BLaER1 treated with 17β-estradiol and CSF1 and Interleukin-3, amounts not matched to agents 10 nM and 100 nM (cell line): ENCODE results near the gene BET1L.
"Not testable (repeated sequence)": the region's sequence is repeated elsewhere in the genome, so short reads cannot be mapped to it uniquely, and the experiment has no call there.

Source experiments
- H3K27ac ChIP-seq, 11 experiments: shearing (Covaris generic); formaldehyde crosslinking; 2 replicates each; pipeline ENCODE4 v1.8.1; 2022
- H3K27me3 ChIP-seq, 11 experiments: shearing (Covaris generic); formaldehyde crosslinking; 2 replicates each; pipeline ENCODE4 v1.8.1; 2022
- H3K36me3 ChIP-seq, 11 experiments: shearing (Covaris generic); formaldehyde crosslinking; 2 replicates each; pipeline ENCODE4 v1.8.1; 2022
- H3K4me1 ChIP-seq, 10 experiments: shearing (Covaris generic); formaldehyde crosslinking; 2 replicates each; pipeline ENCODE4 v1.8.1; 2022
- H3K4me2 ChIP-seq, 11 experiments: shearing (Covaris generic); formaldehyde crosslinking; 2 replicates each; pipeline ENCODE4 v1.8.1; 2022
- H3K4me3 ChIP-seq, 10 experiments: shearing (Covaris generic); formaldehyde crosslinking; 2 replicates each; pipeline ENCODE4 v1.8.1; 2022
- H3K9ac ChIP-seq, 11 experiments: shearing (Covaris generic); formaldehyde crosslinking; 2 replicates each; pipeline ENCODE4 v1.8.1; 2022
- H3K9me3 ChIP-seq, 11 experiments: shearing (Covaris generic); formaldehyde crosslinking; replicated peaks in 1 of 11; 2 replicates each; pipeline ENCODE4 v1.8.1; 2022
- H4K20me1 ChIP-seq, 11 experiments: shearing (Covaris generic); formaldehyde crosslinking; 2 replicates each; pipeline ENCODE4 v1.8.1; 2022
- Cebpa-rat ChIP-seq, 11 experiments: shearing (Covaris generic); IDR thresholded peaks; 2 replicates each; pipeline ENCODE4 v1.8.1; 2022

The BET1L gene

DNA sequence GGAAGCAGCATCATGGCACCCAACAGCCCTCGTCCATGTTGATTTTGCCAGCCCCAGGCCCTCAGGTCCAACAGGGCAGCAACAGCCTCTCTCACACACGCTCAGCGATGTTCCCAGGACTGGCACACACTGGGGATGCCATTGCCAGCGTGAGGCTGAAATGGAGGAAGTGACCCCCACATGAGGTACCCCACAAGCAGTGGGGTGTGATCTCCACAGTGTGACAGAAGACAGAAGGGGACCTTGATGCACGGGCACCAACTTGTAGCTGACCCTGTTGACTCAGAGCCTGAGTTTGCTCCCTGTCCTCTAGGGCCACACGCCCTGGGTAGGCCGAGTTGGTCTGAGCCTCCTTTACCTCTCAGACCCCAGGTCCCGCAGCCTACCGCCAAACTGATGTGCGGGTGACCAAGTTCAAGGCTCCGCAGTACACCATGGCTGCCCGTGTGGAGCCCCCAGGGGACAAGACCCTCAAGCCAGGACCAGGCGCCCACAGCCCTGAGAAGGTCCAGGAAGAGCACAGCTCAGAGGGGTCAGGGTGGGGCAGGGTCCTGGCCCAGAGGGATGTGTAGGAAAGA, 8.1 kb downstream of the BET1L start:
- TF ChIP-seq Cebpa-rat (IDR thresholded peaks at IDR 0.05): no peak
- Histone ChIP-seq H3K4me1 (peaks cover 5 to 34% (median 27%) of the 10 kb centered on the region in 10 experiments; a peak in 18 of 20 replicates), H3K4me3 (no peak overlapping the region), H3K9ac (no peak overlapping the region), H3K36me3 (peaks cover 12 to 31% (median 21%) of the 10 kb centered on the region in 11 experiments), H4K20me1 (peaks cover 8 to 73% (median 29%) of the 10 kb centered on the region in 11 experiments; a peak in 19 of 22 replicates), H3K4me2 (no peak overlapping the region), H3K27ac (no peak overlapping the region), H3K9me3 (no peaks in the 10 kb centered on the region), H3K27me3 (no peaks in the 10 kb centered on the region)

DNA sequence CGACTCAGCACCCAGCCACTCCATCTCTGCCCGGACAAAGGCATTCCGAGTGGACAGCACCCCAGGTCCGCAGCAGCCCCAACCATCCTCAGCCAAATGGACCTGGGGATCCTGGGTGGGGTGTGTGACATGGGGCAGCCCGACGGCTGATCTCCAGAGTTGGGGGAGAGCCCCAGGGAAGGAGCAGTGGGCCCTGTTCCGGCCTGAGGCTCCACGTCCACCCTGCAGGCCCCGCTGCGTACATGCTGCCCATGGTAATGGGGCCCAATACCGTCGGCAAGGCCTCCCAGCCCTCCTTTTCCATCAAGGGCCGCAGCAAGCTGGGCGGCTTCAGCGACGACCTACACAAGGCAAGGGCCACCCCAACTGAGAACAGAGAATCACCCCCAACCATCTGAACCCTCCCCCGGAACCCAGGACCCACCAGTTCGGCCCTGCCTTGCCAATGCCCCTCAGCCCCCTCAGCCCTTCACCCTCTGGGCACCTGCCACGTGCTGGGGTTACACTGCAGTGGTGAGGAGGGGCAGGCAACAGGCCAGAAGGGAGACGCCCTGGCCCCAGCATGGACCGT, 8.9 kb downstream of the BET1L start:
- no peak overlapping the region for H3K9ac ChIP-seq
- H4K20me1 ChIP-seq: peaks cover 8 to 65% (median 21%) of the 10 kb centered on the region in 11 experiments; a peak in 18 of 22 replicates
- no peak overlapping the region for H3K4me2 ChIP-seq
- peaks cover 4 to 24% (median 13%) of the 10 kb centered on the region in 11 experiments; a peak in 18 of 22 replicates for H3K36me3 ChIP-seq
- TF ChIP-seq Cebpa-rat (IDR thresholded peaks at IDR 0.05): no peak
- H3K4me3 ChIP-seq: no peak overlapping the region
- no peaks in the 10 kb centered on the region; a peak in 1 of 22 replicates for H3K27me3 ChIP-seq
- no peak overlapping the region for H3K27ac ChIP-seq
- H3K4me1 ChIP-seq: peaks cover 5 to 26% (median 22%) of the 10 kb centered on the region in 10 experiments; a peak in 17 of 20 replicates
- no peaks in the 10 kb centered on the region for H3K9me3 ChIP-seq

DNA sequence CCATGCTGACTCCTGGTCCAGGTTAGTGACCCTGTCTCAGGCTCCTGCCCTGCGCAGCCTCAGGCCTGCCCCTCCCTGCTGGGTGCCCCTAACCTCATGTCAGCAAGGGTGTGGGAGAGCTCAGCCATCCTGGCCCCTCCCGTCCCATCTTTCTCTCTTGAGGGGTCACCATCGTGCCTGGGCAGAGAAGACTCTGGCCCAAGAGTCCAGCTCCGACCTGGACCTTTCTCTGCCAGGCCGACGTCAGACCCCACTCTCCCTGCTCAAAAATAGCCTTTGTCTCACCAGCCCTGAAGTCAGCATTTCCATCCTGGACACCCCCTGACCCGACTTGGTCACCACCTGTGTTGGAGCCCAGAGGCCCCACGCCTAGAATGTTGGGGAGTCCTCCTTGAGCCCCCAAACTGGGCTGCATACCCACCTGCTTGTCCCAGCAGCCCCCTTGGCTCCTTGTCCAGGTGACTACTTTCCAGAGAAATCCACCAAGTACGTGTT, 9.4 kb downstream of the BET1L start:
- Histone ChIP-seq H3K4me2 (no peak overlapping the region), H3K27ac (no peak overlapping the region), H3K9me3 (no peaks in the 10 kb centered on the region), H3K36me3 (peaks cover 0 to 18% (median 10%) of the 10 kb centered on the region in 11 experiments; a peak in 13 of 22 replicates), H3K4me1 (peaks cover 5 to 21% (median 17%) of the 10 kb centered on the region in 10 experiments; a peak in 17 of 20 replicates), H3K9ac (no peak overlapping the region), H4K20me1 (peaks cover 3 to 60% (median 16%) of the 10 kb centered on the region in 11 experiments; a peak in 15 of 22 replicates), H3K4me3 (no peak overlapping the region), H3K27me3 (no peaks in the 10 kb centered on the region; a peak in 1 of 22 replicates)
- no peak for TF ChIP-seq Cebpa-rat (IDR thresholded peaks at IDR 0.05)

DNA sequence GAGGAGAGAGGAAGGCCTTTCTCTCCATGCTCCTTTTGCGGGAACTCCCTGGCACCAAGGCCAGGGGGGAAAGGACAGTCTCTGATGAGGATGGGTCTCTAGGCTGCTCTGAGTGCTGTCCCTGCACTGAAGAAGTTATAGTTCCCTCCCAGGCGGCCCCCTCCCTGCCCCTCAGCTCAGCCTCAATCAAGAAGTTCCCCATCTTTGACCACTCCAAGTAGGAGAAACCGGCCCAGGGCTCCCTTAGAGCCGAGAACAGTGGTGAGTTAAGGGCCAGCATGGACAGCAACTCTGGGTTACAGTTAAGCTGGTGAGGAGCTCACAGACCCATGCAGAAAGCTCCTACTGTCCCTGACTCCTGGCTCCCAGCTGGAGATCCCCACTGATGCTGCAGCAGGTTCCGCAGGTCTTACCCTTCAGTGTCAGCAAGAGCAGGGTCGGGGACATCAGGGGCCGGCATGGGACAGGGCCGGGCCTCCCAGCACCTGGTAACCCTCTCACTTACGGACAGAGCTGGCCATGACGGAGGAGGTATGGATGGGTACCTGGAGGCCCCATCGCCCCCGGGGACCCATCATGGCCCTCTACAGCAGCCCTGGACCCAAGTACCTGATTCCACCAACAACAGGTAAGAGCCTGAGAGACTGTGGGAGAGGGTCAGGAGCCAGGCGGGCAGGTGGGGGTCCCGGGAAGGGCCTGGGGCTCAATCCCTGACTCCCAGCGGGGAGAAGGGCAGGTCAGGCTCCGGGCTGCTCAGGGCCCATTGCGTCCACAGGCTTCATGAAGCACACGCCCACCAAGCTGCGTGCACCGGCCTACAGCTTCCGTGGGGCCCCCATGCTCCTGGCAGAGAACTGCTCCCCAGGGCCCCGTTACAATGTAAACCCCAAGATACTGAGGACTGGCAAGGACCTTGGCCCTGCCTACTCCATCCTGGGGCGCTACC, 10.1 kb downstream of the BET1L start:
- Histone ChIP-seq H3K36me3 (peaks cover 0 to 14% (median 6%) of the 10 kb centered on the region in 11 experiments; a peak in 10 of 22 replicates), H3K4me1 (peaks cover 7 to 18% (median 13%) of the 10 kb centered on the region in 10 experiments; a peak in 19 of 20 replicates), H3K9ac (no peak overlapping the region), H3K27ac (no peak overlapping the region), H4K20me1 (peaks cover 0 to 53% (median 9%) of the 10 kb centered on the region in 11 experiments; a peak in 10 of 22 replicates), H3K4me3 (no peak overlapping the region), H3K27me3 (no peaks in the 10 kb centered on the region; a peak in 1 of 22 replicates), H3K9me3 (no peaks in the 10 kb centered on the region), H3K4me2 (no peak overlapping the region)
- TF ChIP-seq Cebpa-rat (IDR thresholded peaks at IDR 0.05): no peak

DNA sequence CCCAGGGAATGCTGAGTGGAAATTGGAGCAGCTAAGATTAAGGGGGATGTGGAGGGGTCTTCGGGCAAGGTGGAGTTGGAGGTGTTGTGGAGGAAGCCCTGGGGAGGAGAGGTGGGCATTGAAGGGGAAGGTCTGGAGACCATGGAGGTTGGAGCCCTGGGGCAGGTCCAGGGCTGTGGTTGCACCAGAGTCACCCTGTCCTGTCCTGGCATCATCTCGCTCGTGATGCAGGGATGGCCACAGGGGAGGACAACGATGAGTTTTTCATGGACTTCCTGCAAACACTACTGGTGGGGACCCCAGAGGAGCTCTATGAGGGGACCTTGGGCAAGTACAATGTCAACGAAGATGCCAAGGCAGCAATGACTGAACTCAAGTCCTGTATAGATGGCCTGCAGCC, 13.7 kb downstream of the BET1L start:
- not testable (repeated sequence) for H3K9ac ChIP-seq, H3K36me3 ChIP-seq, H3K9me3 ChIP-seq, H3K27me3 ChIP-seq, H3K4me2 ChIP-seq, H3K27ac ChIP-seq, H3K4me3 ChIP-seq
- Histone ChIP-seq H3K4me1 (peaks cover 3 to 13% (median 7%) of the 10 kb centered on the region in 10 experiments; a peak in 13 of 20 replicates), H4K20me1 (peaks cover 0 to 19% (median 0%) of the 10 kb centered on the region in 11 experiments; a peak in 4 of 22 replicates)

DNA sequence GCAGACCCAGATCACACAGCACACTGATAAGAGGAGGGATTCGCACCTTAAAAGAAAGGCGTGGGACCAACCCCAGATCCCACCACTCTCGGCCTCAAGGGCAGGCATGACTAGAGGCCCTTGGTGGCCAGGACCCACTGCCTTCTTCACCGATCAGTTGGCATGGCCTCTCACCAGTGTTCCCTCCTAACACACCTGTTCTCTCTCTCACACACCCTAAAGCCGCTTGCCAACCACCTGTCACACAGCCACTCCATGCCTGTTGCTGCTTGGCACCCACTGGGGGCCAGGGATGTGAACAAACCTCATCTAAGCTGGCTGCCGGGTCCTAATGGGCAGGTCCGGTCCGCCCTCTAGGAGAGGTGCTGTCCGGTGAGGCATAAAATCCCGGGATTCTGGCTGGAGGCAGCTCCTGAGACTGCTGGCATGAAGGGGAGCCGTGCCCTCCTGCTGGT, 14.5 kb downstream of the BET1L start, which contains the start of gene SCGB1C1:
Gene SCGB1C1 (plus strand): TSS at position 405 of the 455 bp plus-strand sequence. CDS start 22 bp downstream, at position 427.
- H3K4me2 ChIP-seq: peak within 1 kb of the TSS; percentile 18 to 65 (median 60); a peak in 14 of 22 replicates
- H3K4me1 ChIP-seq: peaks cover 3 to 13% (median 7%) of the 10 kb centered on the region in 10 experiments; a peak in 13 of 20 replicates
- peak within 1 kb of the TSS in 9 of 11 experiments; percentile 56 to 80 (median 73); a peak in 17 of 22 replicates for H3K27ac ChIP-seq
- not testable (repeated sequence) for H3K36me3 ChIP-seq, H3K27me3 ChIP-seq, H3K9me3 ChIP-seq, H3K4me3 ChIP-seq
- peak within 1 kb of the TSS in 5 of 11 experiments; percentile 46 to 64 (median 52); a peak in 6 of 22 replicates for H3K9ac ChIP-seq
- H4K20me1 ChIP-seq: peaks cover 0 to 11% (median 0%) of the 10 kb centered on the region in 11 experiments; a peak in 2 of 22 replicates

DNA sequence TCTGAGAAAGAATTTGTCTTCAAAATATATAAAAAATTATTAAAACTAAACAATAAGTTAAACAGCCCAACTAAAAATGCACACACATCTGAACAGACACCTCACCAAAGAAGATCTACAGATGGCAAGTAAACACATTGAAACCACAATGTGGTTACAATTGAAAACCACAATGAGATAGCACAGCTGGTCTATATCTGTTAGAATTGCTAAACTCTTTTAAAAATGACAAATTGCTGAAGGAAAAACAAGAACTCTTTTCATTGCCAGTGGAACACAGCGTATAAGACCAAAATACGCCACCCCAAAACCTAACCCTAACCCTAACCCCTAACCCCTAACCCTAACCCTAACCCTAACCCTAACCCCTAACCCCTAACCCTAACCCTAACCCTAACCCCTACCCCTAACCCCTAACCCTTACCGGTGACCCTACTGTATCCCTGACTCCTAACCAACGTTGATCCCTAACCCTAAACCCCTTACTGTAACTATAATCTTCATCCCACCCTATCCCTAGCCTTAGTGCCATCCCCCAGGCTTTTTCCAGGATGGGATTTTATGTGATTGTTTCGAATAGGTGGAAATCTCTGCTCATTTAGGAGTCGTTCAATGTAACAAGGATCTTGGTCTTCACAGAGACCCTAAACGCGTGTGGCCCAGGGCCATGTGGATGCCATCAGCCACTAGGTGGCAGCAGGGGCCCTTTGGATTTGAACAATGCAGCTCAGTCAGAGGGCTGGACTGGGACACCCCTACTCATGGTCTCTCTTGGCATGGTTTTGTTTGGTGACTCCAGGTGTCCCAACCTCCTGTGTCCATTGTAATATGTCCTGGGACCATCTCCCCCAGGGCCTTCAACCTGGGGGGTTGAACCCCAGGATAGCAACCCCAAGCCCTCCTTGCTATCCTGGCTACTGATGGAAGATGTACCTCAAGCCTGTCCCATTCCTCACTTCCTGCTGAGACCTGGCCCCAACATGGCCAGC, 15.4 kb downstream of the BET1L start:
- Histone ChIP-seq H3K4me2 (peak overlapping the region; percentile 32 to 65 (median 60); a peak in 17 of 22 replicates), H3K4me1 (peaks cover 3 to 13% (median 7%) of the 10 kb centered on the region in 10 experiments; a peak in 13 of 20 replicates), H3K9ac (peak overlapping the region in 5 of 11 experiments; percentile 46 to 64 (median 52); a peak in 6 of 22 replicates), H3K27ac (peak overlapping the region in 9 of 11 experiments; percentile 56 to 80 (median 73); a peak in 17 of 22 replicates)
- not testable (repeated sequence) for H3K9me3 ChIP-seq, H3K27me3 ChIP-seq, H3K36me3 ChIP-seq, H3K4me3 ChIP-seq, H4K20me1 ChIP-seq

DNA sequence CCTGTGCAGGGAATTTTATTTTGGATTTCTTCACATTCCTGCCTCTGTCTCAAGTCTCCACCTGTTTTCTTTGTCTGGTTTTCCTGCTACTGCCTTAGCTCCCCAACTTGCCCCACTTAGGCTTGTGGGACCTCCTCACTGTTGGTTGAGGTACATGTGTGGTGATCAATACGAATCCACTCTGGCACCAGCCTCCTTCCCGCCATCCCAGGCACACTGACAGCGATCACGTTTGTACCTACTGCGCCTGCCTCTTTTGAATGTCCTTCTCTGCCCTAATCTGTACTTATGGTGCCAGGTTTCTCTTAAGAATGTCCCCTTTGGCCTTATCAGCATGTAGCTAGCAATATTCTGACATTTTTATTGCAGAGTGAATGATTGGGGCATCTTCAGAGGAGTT, 16.7 kb downstream of the BET1L start:
- Histone ChIP-seq H3K27ac (peak overlapping the region in 7 of 11 experiments; percentile 14 to 61 (median 35); a peak in 10 of 22 replicates), H3K4me1 (peaks cover 3 to 13% (median 7%) of the 10 kb centered on the region in 10 experiments; a peak in 13 of 20 replicates), H3K4me2 (peak overlapping the region in 1 of 11 experiments; percentile 17; a peak in 1 of 22 replicates)
- H3K36me3 ChIP-seq, H3K4me3 ChIP-seq, H3K27me3 ChIP-seq, H3K9ac ChIP-seq, H3K9me3 ChIP-seq, H4K20me1 ChIP-seq: not testable (repeated sequence)

DNA sequence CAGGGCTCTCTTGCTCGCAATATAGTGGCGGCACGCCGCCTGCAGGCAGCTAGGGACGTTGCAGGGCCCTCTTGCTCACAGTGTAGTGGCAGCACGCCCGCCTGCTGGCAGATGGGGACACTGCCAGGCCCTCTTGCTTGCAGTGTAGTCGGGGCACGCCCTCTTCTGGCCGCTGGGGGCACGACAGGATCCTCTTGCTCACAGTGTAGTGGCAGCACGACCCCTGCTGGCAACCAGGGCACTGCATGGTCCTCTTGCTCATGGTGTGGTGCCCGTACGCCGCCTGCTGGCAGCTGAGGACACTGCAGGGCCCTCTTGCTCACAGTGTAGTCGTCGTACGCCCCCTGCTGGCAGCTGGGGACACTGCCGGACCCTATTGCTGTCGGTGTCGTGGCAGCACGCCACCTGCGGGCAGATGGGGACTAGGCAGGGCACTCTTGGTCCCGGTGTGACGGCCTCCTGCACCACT, 17.3 kb downstream of the BET1L start:
- H3K9me3 ChIP-seq, H4K20me1 ChIP-seq, H3K27me3 ChIP-seq, H3K9ac ChIP-seq, H3K36me3 ChIP-seq, H3K27ac ChIP-seq, H3K4me2 ChIP-seq, H3K4me3 ChIP-seq: not testable (repeated sequence)
- peaks cover 3 to 13% (median 7%) of the 10 kb centered on the region in 10 experiments; a peak in 13 of 20 replicates for H3K4me1 ChIP-seq

DNA sequence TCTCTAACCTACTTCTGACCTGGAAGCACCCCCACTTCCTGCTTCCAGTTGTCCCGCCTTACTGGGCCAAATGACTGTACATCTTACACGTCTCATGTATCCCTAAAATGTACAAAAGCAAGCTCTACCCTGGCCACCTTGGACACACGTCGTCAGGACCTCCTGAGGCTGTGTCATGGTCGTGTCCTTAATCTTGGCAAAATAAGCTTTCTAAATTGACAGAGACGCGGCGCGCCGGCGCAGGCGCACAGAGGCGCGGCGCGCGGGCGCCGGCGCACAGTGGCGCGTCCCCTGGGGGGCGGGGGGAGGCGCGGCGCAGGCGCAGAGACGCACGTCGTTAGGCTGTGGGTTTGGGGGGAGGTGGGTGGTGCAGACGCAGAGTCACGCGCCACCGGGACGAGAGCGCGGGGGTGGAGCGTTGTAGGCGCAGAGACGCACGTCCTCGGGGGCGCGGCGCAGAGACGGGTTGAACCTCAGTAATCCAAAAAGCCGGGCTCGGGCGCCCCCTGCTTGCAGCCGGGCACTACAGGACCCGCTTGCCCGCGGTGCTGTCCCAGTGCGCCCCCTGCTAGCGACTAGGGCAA, 17.9 kb downstream of the BET1L start:
- H3K4me2 ChIP-seq, H3K36me3 ChIP-seq, H3K4me3 ChIP-seq, H3K9ac ChIP-seq, H4K20me1 ChIP-seq, H3K27me3 ChIP-seq, H3K27ac ChIP-seq, H3K9me3 ChIP-seq: not testable (repeated sequence)
- H3K4me1 ChIP-seq: peaks cover 3 to 13% (median 7%) of the 10 kb centered on the region in 10 experiments; a peak in 13 of 20 replicates

DNA sequence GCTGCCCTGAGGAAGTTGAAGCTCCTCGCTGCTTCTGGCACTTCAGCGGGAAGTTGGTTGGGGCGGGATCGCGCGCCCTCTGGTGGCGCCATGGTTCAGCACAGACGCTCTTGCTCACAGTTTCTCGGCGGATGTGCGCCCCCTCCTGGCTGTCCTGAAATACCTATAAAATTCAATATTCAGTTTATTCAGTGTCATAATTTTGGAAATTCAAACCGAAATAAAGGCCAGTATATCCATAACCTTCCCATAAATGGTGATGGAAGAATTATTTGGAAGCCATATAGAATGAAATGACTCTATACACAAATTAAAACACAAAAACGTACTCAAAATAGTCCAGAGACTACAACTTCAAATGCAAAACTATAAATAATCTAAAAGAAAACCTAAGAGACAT, 27.0 kb downstream of the BET1L start:
- H3K27me3 ChIP-seq, H3K9ac ChIP-seq, H3K4me3 ChIP-seq, H3K4me2 ChIP-seq, H3K27ac ChIP-seq, H3K9me3 ChIP-seq, H3K36me3 ChIP-seq, H4K20me1 ChIP-seq, H3K4me1 ChIP-seq: not testable (repeated sequence)
